Ascending aorta (tissue), 2 donors: ENCODE data around the gene PEX16. TPM values are rescaled to one million over a fixed set of nuclear protein-coding genes. Genes with fewer than 3 reads are reported as not detected.

Experiments used
- DNase-seq, 2 donors: peaks; one replicate each; pipeline ENCODE4 v3.0.0-alpha.2; 2019; ENCODE audit warnings: low spot score in 2 of 2
- H3K27ac ChIP-seq, 2 donors: fragments of 200-600 bp; sonication (generic); one replicate each; pipeline ENCODE4 v1.5.1; 2016 to 2017; ENCODE audit warnings: mild to moderate bottlenecking in 1 of 2
- H3K27me3 ChIP-seq: fragments of 200-600 bp; sonication (generic); one replicate; pipeline ENCODE4 v1.5.1; 2017
- H3K36me3 ChIP-seq, 2 donors: fragments of 200-600 bp; sonication (generic); one replicate each; pipeline ENCODE4 v1.5.1; 2016
- H3K4me1 ChIP-seq, 2 donors: fragments of 200-600 bp; sonication (generic); one replicate each; pipeline ENCODE4 v1.5.1; 2016 to 2017; ENCODE audit warnings: mild to moderate bottlenecking in 1 of 2
- H3K4me3 ChIP-seq, 2 donors: fragments of 200-600 bp; sonication (generic); one replicate each; pipeline ENCODE4 v1.5.1; 2016 to 2017; ENCODE audit warnings: mild to moderate bottlenecking in 1 of 2
- H3K9me3 ChIP-seq, 2 donors: fragments of 200-600 bp; sonication (generic); one replicate each; pipeline ENCODE4 v1.5.1; 2016
- intact Hi-C: fragments of 100-400 bp; cut with DNase I; formaldehyde crosslinking; loops from one replicate; pipeline ENCODE4 v1.15.1; 2023
- total RNA-seq: library from RNA; depleted of rRNA; stranded (reverse); fragments of >200 nt; gene quantifications from one replicate; pipeline ENCODE4 v1.1.0, GENCODE V29; 2016
- TF ChIP-seq, protein P1 (sequence below), 3 experiments: fragments of 200-600 bp in 2 of 3; fragments of 450-650 bp in 1 of 3; sonication (generic) in 2 of 3; IDR thresholded peaks; one replicate each; pipeline ENCODE4 v1.5.1; 2016 to 2019; ENCODE audit warnings: antibody characterized with exemption in 3 of 3, mild to moderate bottlenecking in 1 of 3, moderate library complexity in 1 of 3

PEX16 gene
- total RNA-seq, 1 donor from 2014 or later: 77.9 TPM

DNA sequence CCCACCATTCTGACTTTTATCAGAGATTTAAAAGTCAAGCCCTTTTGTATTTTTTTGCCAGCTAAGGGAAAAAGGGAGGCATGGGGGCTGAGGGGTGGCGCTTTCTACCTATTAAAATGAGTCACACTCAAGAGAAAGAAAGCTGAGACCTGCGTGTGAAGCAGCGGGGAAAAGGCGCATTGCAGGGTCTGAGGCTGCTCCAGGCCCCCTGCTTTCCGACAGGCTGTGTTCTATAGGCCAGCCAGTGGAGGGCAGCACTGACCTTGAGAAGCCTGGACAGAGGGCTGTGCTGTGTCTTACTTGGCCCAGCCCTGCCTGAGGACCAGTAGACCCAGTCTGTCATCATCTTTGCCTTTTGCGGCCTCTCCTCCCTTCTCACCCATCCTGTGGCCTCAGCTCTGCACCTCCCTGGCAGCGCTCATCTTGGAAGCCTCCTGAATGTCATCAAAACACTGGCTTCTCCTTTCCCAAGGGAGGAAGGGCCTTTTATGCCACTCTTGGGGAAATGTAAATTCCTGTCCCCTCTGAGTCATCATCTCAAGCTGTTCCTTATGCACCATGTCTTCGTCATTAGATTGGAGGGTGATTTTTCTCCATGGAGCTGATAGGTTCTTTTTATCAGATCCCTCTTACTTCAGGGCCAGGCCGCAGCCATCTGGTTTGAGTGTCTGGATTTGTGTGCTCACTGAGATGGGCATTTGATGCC, 44.9 kb downstream of the PEX16 start:
- H3K27ac ChIP-seq: no peak overlapping the region
- no peak overlapping the region for H3K4me3 ChIP-seq
- TF ChIP-seq, protein P1, sequence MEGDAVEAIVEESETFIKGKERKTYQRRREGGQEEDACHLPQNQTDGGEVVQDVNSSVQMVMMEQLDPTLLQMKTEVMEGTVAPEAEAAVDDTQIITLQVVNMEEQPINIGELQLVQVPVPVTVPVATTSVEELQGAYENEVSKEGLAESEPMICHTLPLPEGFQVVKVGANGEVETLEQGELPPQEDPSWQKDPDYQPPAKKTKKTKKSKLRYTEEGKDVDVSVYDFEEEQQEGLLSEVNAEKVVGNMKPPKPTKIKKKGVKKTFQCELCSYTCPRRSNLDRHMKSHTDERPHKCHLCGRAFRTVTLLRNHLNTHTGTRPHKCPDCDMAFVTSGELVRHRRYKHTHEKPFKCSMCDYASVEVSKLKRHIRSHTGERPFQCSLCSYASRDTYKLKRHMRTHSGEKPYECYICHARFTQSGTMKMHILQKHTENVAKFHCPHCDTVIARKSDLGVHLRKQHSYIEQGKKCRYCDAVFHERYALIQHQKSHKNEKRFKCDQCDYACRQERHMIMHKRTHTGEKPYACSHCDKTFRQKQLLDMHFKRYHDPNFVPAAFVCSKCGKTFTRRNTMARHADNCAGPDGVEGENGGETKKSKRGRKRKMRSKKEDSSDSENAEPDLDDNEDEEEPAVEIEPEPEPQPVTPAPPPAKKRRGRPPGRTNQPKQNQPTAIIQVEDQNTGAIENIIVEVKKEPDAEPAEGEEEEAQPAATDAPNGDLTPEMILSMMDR (IDR thresholded peaks at IDR 0.05): peak; percentile 31 to 50 (median 37)
- H3K27me3 ChIP-seq: no peaks in the 10 kb centered on the region
- no peaks in the 10 kb centered on the region for H3K9me3 ChIP-seq
- H3K4me1 ChIP-seq: no peaks in the 10 kb centered on the region
- peaks cover 76 to 100% of the 10 kb centered on the region in 2 donors for H3K36me3 ChIP-seq
- intact Hi-C loops: no loop called here
- no peak for DNase-seq

DNA sequence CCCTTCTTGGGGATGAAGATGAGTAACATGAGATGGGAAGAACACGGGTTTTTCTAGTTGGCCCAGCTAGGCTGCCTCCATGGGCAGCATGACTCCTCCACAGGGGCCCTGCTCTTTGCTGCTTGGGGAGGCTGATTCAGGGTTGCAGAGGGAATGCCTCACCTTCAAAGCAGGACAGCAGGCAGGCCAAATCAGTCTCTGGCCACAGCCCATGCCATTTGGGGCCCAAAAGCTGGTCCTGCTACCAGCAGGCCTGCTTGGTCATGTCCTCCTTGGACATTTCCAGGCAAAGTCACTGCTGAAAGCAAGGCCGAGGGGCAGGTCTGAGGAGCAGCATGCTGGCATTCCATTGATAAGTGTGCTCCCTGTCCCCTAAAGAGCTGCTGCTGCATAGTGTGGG, 46.0 kb downstream of the PEX16 start:
- Histone ChIP-seq H3K27ac (no peak overlapping the region), H3K4me1 (no peaks in the 10 kb centered on the region), H3K9me3 (no peaks in the 10 kb centered on the region), H3K27me3 (no peaks in the 10 kb centered on the region), H3K4me3 (no peak overlapping the region), H3K36me3 (peaks cover 76 to 100% of the 10 kb centered on the region in 2 donors)
- DNase-seq: no peak
- TF ChIP-seq, protein P1 (IDR thresholded peaks at IDR 0.05): no peak
- intact Hi-C loops: no loop called here

GRCh38 chr11:45870706-45871105, 47.0 kb downstream of the PEX16 start:
- no peak overlapping the region for H3K4me3 ChIP-seq
- no peaks in the 10 kb centered on the region for H3K9me3 ChIP-seq
- DNase-seq: no peak
- no peak overlapping the region for H3K27ac ChIP-seq
- peaks cover 82 to 100% of the 10 kb centered on the region in 2 donors for H3K36me3 ChIP-seq
- TF ChIP-seq, protein P1 (IDR thresholded peaks at IDR 0.05): no peak
- H3K27me3 ChIP-seq: no peaks in the 10 kb centered on the region
- intact Hi-C loops: no loop called here
- H3K4me1 ChIP-seq: no peaks in the 10 kb centered on the region

- Histone ChIP-seq H3K9me3 (no peaks in the 10 kb centered on the region), H3K4me3 (no peak overlapping the region), H3K36me3 (peaks cover 87 to 100% of the 10 kb centered on the region in 2 donors), H3K27ac (no peak overlapping the region), H3K27me3 (no peaks in the 10 kb centered on the region), H3K4me1 (no peaks in the 10 kb centered on the region)
- no peak for DNase-seq
- intact Hi-C loops: no loop called here
- TF ChIP-seq, protein P1 (IDR thresholded peaks at IDR 0.05): no peak
These were observed 48.1 kb downstream of the PEX16 start for GRCh38 chr11:45869551-45869950.

DNA sequence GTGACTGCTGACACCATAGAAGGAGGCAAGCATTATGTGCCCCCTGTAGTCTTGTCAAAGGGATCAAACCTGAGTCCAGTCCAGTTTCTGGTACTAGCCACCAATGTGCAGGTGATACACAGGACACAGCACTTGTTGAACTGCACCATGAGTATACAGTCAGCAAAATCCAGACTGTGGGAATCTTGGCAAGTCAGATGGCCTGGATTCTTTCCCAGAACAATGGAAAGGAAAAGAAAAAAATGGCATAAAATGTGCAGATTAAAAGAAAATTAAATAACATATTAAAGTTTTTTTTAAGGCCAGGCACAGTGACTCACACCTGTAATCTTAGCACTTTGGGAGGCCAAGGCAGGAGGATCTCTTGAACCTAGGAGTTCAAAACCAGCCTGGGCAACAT, 53.6 kb downstream of the PEX16 start:
- H3K27ac ChIP-seq: no peak overlapping the region
- intact Hi-C loops: no loop called here
- no peak for DNase-seq
- H3K9me3 ChIP-seq: no peaks in the 10 kb centered on the region
- no peak overlapping the region for H3K4me3 ChIP-seq
- H3K36me3 ChIP-seq: peaks cover 73 to 86% of the 10 kb centered on the region in 2 donors
- H3K27me3 ChIP-seq: no peaks in the 10 kb centered on the region
- TF ChIP-seq, protein P1 (IDR thresholded peaks at IDR 0.05): no peak
- peaks cover 5 to 11% of the 10 kb centered on the region in 2 donors for H3K4me1 ChIP-seq
